Astrocyte (in vitro differentiated cells and primary cell): ENCODE measurements around the gene KRT79. TPM values are rescaled to one million over a fixed set of nuclear protein-coding genes. Genes with fewer than 3 reads are reported as not detected.

Experiments used
- DNase-seq: peaks from one replicate; pipeline ENCODE4 v3.0.0-alpha.2; 2010; ENCODE audit warnings: low read depth
- FAIRE-seq: peaks from 2 replicates; lab custom pipeline; 2011; peaks lifted over from hg19 to GRCh38; lab: Jason Lieb, UNC
- H2AFZ ChIP-seq: 2 replicates; pipeline ENCODE4 v1.6.0; 2012; ENCODE audit warnings: low read depth, low read length, inconsistent platforms
- H3K27ac ChIP-seq: 2 replicates; pipeline ENCODE4 v1.5.1; 2011; ENCODE audit warnings: low read depth, low read length, inconsistent platforms
- H3K27me3 ChIP-seq: 2 replicates; pipeline ENCODE4 v1.6.0; 2011; ENCODE audit warnings: low read length, inconsistent platforms; ENCODE audit not compliant: insufficient read depth
- H3K36me3 ChIP-seq: 2 replicates; pipeline ENCODE4 v1.5.1; 2011; ENCODE audit warnings: low read length, inconsistent platforms; ENCODE audit not compliant: insufficient read depth
- H3K4me1 ChIP-seq: 2 replicates; pipeline ENCODE4 v1.5.1; 2011; ENCODE audit warnings: low read length, inconsistent platforms; ENCODE audit not compliant: insufficient read depth
- H3K4me2 ChIP-seq: 2 replicates; pipeline ENCODE4 v1.6.0; 2012; ENCODE audit warnings: low read length, inconsistent platforms
- H3K4me3 ChIP-seq: 2 replicates; pipeline ENCODE4 v1.5.1; 2011; ENCODE audit warnings: low read depth, mild to moderate bottlenecking, low read length, inconsistent platforms; ENCODE audit not compliant: insufficient read depth
- H3K79me2 ChIP-seq: 2 replicates; pipeline ENCODE4 v1.6.0; 2012; ENCODE audit warnings: mild to moderate bottlenecking, low read length, inconsistent platforms; ENCODE audit not compliant: insufficient read depth
- H3K9ac ChIP-seq: 2 replicates; pipeline ENCODE4 v1.6.0; 2012; ENCODE audit warnings: mild to moderate bottlenecking, low read length, inconsistent platforms
- H3K9me3 ChIP-seq: 2 replicates; pipeline ENCODE4 v1.5.1; 2012; ENCODE audit warnings: low read depth, mild to moderate bottlenecking, low read length, inconsistent platforms; ENCODE audit not compliant: insufficient read depth
- H4K20me1 ChIP-seq: 2 replicates; pipeline ENCODE4 v1.6.0; 2012; ENCODE audit warnings: low read length, inconsistent platforms; ENCODE audit not compliant: insufficient read depth
- H3K27ac Mint-ChIP-seq: one replicate; pipeline ENCODE4 v1.8.0; 2021; ENCODE audit warnings: mild to moderate bottlenecking, mixed read lengths; ENCODE audit not compliant: unreplicated experiment
- H3K27me3 Mint-ChIP-seq: one replicate; pipeline ENCODE4 v1.8.0; 2021; ENCODE audit warnings: low read depth, mixed read lengths; ENCODE audit not compliant: unreplicated experiment
- H3K36me3 Mint-ChIP-seq: one replicate; pipeline ENCODE4 v1.8.0; 2021; ENCODE audit warnings: low read depth, mixed read lengths; ENCODE audit not compliant: unreplicated experiment
- H3K4me1 Mint-ChIP-seq: one replicate; pipeline ENCODE4 v1.8.0; 2021; ENCODE audit warnings: low read depth, mixed read lengths; ENCODE audit not compliant: unreplicated experiment
- H3K4me3 Mint-ChIP-seq: one replicate; pipeline ENCODE4 v1.8.0; 2021; ENCODE audit warnings: mild to moderate bottlenecking, moderate library complexity, mixed read lengths; ENCODE audit not compliant: unreplicated experiment
- H3K9me3 Mint-ChIP-seq: one replicate; pipeline ENCODE4 v1.8.0; 2021; ENCODE audit warnings: mild to moderate bottlenecking, mixed read lengths; ENCODE audit not compliant: unreplicated experiment
- CTCF ChIP-seq: IDR thresholded peaks from 2 replicates; pipeline ENCODE4 v1.5.1; 2011; ENCODE audit warnings: low read depth, mild to moderate bottlenecking, inconsistent platforms, low read length, moderate library complexity; ENCODE audit not compliant: insufficient read depth
- EZH2 ChIP-seq: IDR thresholded peaks from 2 replicates; pipeline ENCODE4 v1.6.1; 2012; ENCODE audit warnings: mild to moderate bottlenecking, low read length, inconsistent platforms; ENCODE audit not compliant: insufficient read depth
- total RNA-seq: library from RNA; stranded (reverse); gene quantifications from 2 replicates; pipeline ENCODE4 v1.2.1, GENCODE V29; 2021

The KRT79 gene
- total RNA-seq, 1 donor from 2014 or later = 0.50 TPM

GRCh38 chr12:52791271-52792184 is 42.6 kb downstream of the KRT79 start:
- no peak overlapping the region for H3K4me2 ChIP-seq
- FAIRE-seq (no peak), DNase-seq (no peak)
- peaks cover 12% of the 10 kb centered on the region for H3K4me1 Mint-ChIP-seq
- H3K27ac ChIP-seq = no peak overlapping the region
- no peaks in the 10 kb centered on the region for H4K20me1 ChIP-seq
- H3K36me3 Mint-ChIP-seq = peaks cover 5% of the 10 kb centered on the region
- no peak overlapping the region for H3K9ac ChIP-seq
- peaks cover 7% of the 10 kb centered on the region for H3K9me3 Mint-ChIP-seq
- H3K9me3 ChIP-seq = no peaks in the 10 kb centered on the region
- peaks cover 45% of the 10 kb centered on the region for H3K27me3 ChIP-seq
- H3K4me3 ChIP-seq = no peak overlapping the region
- no peak overlapping the region for H3K4me3 Mint-ChIP-seq
- H3K79me2 ChIP-seq = no peaks in the 10 kb centered on the region
- no peak overlapping the region for H3K27ac Mint-ChIP-seq
- H3K27me3 Mint-ChIP-seq = peaks cover 65% of the 10 kb centered on the region
- TF ChIP-seq EZH2 (no peak), CTCF (no peak)
- H3K36me3 ChIP-seq = no peaks in the 10 kb centered on the region
- H3K4me1 ChIP-seq = peaks cover 9% of the 10 kb centered on the region
- no peak overlapping the region for H2AFZ ChIP-seq

- DNase-seq = no peak
- Histone ChIP-seq H3K27ac (no peak overlapping the region), H3K9ac (no peak overlapping the region), H4K20me1 (no peaks in the 10 kb centered on the region), H3K79me2 (no peaks in the 10 kb centered on the region), H3K36me3 (no peaks in the 10 kb centered on the region), H3K4me3 (no peak overlapping the region), H3K4me2 (peak overlapping the region; percentile 71), H3K27me3 (peaks cover 48% of the 10 kb centered on the region), H3K4me1 (peaks cover 9% of the 10 kb centered on the region), H3K9me3 (no peaks in the 10 kb centered on the region), H2AFZ (peak overlapping the region; percentile 73)
- Mint-ChIP-seq H3K27ac (no peak overlapping the region), H3K4me1 (peaks cover 12% of the 10 kb centered on the region), H3K4me3 (no peak overlapping the region), H3K9me3 (peaks cover 8% of the 10 kb centered on the region), H3K27me3 (peaks cover 65% of the 10 kb centered on the region), H3K36me3 (peaks cover 5% of the 10 kb centered on the region)
- FAIRE-seq = no peak
- TF ChIP-seq EZH2 = peak; percentile 8
- no peak for TF ChIP-seq CTCF
These were observed 43.5 kb downstream of the KRT79 start for GRCh38 chr12:52790427-52791270.
